ENCODE data around the gene KLHDC9. TPM values are rescaled to one million over a fixed set of nuclear protein-coding genes. Genes with fewer than 3 reads are reported as not detected.

Gene KLHDC9
- total and polyA plus RNA-seq, 8 donors, result 3.2 to 19.3 (median 6.8) TPM

DNA sequence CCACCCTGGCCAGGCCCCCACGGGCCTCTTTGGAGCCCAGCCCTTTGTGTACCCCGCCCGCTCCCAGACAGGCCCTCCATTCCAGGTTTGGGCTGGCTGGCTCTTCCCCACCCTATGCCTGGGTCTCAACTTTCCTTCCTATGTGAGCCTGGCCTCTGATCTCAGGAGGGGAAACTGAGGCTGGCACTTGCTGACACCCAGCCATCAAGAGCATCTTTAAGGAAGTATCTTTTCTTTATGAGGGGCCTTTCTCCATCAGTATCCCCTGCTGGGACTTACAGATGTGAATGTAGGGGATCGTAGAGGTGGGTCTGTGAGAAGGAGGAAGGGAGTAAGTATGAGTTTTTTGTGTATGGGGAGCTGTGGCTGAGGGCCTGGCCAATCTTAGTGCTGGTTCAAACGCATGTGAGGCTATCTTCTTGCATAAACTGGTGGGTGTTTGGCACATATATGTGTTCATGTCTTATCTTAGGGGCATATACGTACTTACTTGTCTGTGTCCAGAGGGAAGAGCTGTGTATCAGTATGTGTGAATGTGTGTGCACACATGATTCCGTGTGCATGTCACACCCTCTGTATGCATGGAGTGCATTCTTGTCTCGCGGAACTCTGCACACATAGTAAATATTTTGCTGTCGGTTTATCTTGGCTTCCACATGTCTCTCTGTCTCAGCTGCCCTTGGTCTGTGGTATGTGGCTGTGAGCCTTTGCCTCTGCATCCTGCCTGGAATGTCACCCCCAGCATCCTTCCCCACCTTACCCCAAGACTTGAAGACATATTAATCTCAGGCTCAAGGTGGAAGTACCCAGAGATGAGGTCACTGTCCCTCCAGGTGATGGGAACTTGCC is 14.2 kb upstream of the KLHDC9 start:
- H3K27me3 ChIP-seq, result no peaks in the 10 kb centered on the region
- no peak for ATAC-seq
- intact Hi-C loops (cut with DNase I), result no loop called here
- WGBS, 2 donors, result 42 to 46% methylated on average over 10 of the region's 10 CpGs
- peak in 1 of 6 donors; percentile 23 for DNase-seq
- peak overlapping the region; percentile 20 to 81 (median 62) for H3K27ac ChIP-seq
- no peak overlapping the region for H3K4me3 ChIP-seq
- no peaks in the 10 kb centered on the region for H3K36me3 ChIP-seq
- TF ChIP-seq, protein P1, sequence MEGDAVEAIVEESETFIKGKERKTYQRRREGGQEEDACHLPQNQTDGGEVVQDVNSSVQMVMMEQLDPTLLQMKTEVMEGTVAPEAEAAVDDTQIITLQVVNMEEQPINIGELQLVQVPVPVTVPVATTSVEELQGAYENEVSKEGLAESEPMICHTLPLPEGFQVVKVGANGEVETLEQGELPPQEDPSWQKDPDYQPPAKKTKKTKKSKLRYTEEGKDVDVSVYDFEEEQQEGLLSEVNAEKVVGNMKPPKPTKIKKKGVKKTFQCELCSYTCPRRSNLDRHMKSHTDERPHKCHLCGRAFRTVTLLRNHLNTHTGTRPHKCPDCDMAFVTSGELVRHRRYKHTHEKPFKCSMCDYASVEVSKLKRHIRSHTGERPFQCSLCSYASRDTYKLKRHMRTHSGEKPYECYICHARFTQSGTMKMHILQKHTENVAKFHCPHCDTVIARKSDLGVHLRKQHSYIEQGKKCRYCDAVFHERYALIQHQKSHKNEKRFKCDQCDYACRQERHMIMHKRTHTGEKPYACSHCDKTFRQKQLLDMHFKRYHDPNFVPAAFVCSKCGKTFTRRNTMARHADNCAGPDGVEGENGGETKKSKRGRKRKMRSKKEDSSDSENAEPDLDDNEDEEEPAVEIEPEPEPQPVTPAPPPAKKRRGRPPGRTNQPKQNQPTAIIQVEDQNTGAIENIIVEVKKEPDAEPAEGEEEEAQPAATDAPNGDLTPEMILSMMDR (IDR thresholded peaks at IDR 0.05), result no peak
- H3K9me3 ChIP-seq, result no peaks in the 10 kb centered on the region
- FAIRE-seq, result no peak
- peaks cover 0 to 24% (median 23%) of the 10 kb centered on the region in 3 donors for H3K4me1 ChIP-seq

GRCh38 chr1:161084597-161084988 is 13.6 kb upstream of the KLHDC9 start:
- peak in 1 of 6 donors; percentile 46 for DNase-seq
- intact Hi-C loops (cut with DNase I), result no loop called here
- H3K4me1 ChIP-seq, result peaks cover 0 to 25% (median 25%) of the 10 kb centered on the region in 3 donors
- no peak for ATAC-seq
- FAIRE-seq, result no peak
- peak overlapping the region in 1 of 4 donors; percentile 79 for H3K27ac ChIP-seq
- 91 to 96% methylated on average over 1 of the region's 1 CpG for WGBS, 2 donors
- TF ChIP-seq, protein P1 (IDR thresholded peaks at IDR 0.05), result no peak
- H3K9me3 ChIP-seq, result no peaks in the 10 kb centered on the region
- H3K36me3 ChIP-seq, result no peaks in the 10 kb centered on the region
- no peaks in the 10 kb centered on the region for H3K27me3 ChIP-seq
- H3K4me3 ChIP-seq, result no peak overlapping the region

- intact Hi-C loops (cut with DNase I), result no loop called here
- FAIRE-seq, result no peak
- peaks cover 0 to 31% (median 30%) of the 10 kb centered on the region in 3 donors for H3K4me1 ChIP-seq
- H3K27ac ChIP-seq, result peak overlapping the region in 1 of 4 donors; percentile 79
- no peaks in the 10 kb centered on the region for H3K36me3 ChIP-seq
- peak in 1 of 6 donors; percentile 47 for DNase-seq
- 65 to 69% methylated on average over 2 of the region's 2 CpGs for WGBS, 2 donors
- TF ChIP-seq, protein P1 (IDR thresholded peaks at IDR 0.05), result no peak
- ATAC-seq, result no peak
- H3K4me3 ChIP-seq, result no peak overlapping the region
- no peaks in the 10 kb centered on the region for H3K9me3 ChIP-seq
- no peaks in the 10 kb centered on the region for H3K27me3 ChIP-seq
Observed at GRCh38 chr1:161085165-161085564, 13.0 kb upstream of the KLHDC9 start.

DNA sequence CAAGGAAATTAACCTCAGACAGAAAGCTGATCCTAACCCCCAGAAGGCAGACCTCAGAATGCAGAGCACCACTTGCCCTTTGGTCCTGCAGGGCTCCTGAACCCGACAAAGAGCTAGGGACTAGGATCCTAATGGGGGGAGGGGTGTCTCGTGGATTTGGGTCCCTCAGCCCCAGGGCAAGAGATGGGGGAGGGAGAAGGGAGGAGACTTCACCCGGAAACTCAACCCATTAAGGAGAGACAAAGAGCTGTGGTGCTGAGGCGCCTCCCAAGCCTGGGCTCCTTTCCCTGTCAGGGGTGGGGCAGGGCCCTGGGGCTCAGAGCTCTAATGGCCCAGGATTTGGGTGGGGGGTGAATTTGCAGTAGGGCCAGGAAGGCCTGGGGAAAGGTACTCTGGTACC is 11.7 kb upstream of the KLHDC9 start:
- 69 to 76% methylated on average over 4 of the region's 4 CpGs for WGBS, 2 donors
- DNase-seq, result peak in 1 of 6 donors; percentile 44
- Histone ChIP-seq H3K36me3 (no peaks in the 10 kb centered on the region), H3K4me1 (peaks cover 0 to 32% (median 31%) of the 10 kb centered on the region in 3 donors), H3K9me3 (no peaks in the 10 kb centered on the region), H3K4me3 (no peak overlapping the region), H3K27ac (no peak overlapping the region), H3K27me3 (no peaks in the 10 kb centered on the region)
- ATAC-seq, result no peak
- intact Hi-C loops (cut with DNase I), result no loop called here
- no peak for FAIRE-seq
- TF ChIP-seq, protein P1 (IDR thresholded peaks at IDR 0.05), result no peak

Data from pancreas (tissue), 10 donors.